NK-92 (cell line): ENCODE measurements around the gene CCDC54.

Experiments
- DNase-seq: peaks from one replicate; lab custom pipeline; 2025; ENCODE audit not compliant: unreplicated experiment; lab: John Stamatoyannopoulos, UW

CCDC54 gene

DNA sequence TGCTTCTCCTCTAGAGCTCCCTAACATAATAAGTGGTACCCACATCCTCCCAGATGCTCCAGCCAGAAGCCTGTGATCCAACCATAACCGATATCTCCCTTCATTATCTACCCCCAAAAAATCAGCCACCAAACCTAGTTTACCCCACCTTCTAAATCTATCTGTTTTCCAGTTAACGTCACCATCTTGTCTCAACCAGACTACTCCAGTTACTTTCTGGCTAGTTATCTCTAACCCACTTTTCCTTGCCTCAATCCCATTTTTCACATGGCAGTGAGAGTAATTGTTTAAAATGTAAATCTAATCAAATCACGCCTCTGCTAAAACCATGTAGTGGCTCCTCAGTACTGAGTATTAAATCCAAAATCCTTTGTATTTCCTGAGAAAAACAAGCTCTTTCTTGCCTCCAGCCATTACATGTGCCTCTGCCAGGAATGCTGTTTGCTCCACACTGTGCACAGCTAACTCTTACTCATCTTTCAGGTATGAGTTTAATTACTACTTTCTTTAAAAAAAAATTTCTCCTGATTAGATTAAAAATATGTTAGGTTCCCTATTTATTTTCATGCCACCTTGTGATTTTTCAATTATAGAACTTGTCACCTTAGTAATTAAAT is 15.4 kb downstream of the CCDC54 start:
- no peak for DNase-seq

DNA sequence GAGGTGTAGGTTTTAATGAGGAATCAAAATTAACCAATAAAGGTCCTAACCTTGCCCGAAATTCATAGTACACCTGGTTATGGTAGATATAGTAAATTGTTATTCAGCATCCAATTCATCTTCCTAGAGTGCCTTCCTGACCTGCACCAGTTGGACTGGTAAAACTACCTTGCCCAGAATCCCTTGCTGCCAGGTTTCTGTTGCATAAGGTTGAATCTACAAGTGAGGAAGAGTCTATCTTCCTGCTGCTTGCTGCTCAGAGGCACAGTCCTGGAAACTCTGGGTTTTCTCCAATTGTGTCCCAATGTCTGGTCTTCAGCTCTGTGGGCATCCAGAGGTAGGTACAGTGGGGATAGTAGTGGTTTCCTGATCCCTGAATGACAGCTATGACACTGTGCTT is 17.3 kb downstream of the CCDC54 start:
- DNase-seq, result no peak

DNA sequence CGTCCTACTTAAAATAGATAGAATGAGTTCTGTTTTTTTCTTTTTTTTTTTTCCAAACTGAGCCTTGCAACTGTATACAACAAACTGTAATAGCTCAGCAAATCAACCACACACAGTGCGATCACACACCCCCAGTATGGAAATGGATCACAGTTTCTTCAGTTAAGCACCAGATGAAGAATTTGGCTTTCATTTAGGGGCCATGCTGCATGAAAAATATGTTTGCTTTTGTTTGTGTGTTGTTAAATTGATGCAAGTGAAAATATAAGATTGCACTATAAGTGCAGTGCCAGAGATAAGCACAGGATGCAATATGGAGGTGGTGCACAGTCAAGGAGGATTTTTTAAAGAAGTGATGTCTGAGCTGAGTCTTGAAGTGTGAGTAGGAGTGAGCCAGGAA is 17.8 kb downstream of the CCDC54 start:
- no peak for DNase-seq

DNA sequence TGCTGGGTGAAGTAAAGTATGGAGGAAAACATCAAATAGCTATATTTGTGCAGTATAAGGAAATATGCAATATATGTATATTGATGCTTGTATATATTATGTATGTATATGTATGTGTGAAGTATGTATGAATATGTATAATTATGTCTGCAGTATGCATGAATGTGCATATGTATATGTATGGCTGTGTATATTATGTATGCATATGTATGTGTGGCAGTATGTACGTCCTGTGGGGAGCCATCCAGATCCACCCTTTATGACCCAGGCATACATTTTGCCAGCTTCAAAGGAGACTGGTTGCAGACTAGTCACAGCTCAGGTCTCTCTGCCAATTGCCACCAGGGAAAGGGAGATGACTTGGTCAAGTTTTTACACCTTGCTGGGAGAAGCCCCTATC is 24.1 kb downstream of the CCDC54 start:
- no peak for DNase-seq

DNA sequence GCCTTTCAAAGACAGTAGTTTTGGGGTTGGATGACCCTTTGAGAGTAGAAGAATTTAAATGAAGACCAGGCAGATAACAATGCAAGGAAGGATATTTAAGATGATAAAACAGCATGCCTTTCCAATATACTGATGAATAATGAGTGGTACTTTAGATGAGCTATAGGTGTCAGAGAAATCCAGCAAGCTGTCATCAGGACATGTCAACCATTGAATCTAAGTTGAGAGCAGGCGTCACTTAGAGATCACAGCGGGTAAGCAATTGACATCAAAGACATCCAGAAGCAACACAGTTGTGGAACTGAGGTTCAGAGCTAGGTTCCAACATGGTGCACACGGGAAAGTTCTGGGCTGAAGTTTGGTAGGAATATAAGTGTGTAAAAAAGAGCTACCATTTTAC is 25.0 kb downstream of the CCDC54 start:
- no peak for DNase-seq

DNA sequence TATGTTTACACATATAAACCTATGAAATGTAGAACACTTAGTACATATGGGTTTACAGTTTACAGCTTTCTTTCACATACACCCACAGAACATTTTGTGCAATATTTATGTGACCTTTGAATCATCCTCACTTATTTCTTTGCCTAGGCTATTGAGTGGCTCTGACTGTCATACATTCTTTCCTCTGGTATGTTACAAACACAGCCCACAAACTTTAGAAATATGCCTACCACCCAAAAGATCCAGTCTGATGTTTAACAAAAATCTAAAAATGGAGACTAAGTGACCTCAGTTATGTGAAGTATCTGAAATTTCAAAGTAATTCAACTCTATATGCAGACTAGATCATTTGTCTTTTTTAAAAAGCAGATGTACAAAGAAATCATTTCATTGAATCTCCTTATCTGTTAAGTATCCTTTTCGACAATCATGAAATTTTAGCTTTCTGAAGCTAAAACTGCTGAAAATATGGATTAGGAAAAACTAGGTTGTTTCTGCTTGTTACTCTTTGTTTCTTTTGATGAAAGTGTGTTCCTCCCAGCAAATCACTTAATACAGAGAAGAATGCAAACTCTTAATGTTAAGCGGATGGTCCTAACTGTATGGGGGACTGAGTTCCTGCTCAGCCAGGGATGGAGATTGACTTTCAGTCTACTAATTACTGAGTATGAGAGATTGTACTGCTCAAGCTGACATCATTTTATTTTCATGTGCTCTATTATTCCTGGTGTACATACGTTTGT is 27.7 kb downstream of the CCDC54 start:
- DNase-seq, result no peak

DNA sequence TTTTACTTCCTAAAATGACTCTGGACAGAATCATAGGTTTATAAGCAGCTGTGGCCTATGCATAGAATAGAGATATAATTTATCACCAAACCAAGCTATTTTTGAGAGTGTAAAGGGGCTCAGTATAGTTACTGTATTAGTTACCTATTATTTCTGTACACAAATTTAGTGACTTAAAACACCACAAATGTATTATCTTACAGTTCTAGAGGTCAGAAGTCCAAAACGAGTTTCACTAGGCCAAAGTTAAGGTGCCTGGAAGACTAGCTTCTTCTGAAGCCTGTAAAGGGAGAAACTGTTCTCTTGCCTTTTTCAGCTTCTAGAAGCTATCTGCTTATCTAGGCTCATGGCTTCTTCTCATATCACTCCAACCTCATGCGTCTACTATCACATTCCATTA is 30.1 kb downstream of the CCDC54 start:
- no peak for DNase-seq

DNA sequence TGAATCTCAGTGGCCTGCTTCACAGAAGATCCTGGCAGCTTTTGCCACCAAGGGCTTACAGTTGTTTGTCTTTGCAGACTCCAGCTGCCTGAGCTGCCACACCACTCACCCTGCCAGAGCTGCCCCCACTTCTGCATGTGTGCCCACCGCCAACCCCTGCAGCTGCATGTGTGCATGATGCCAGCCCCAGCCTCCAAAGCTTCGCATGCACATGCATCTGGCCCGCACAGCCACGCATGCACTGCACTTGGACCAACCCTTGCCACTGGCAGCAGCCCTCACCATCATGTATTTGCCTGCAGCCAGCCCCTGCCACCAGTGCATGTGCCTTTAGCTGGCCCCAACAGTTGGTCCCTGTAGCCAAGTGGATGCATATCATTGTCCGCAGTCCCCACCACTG is 31.3 kb downstream of the CCDC54 start:
- DNase-seq, result no peak

DNA sequence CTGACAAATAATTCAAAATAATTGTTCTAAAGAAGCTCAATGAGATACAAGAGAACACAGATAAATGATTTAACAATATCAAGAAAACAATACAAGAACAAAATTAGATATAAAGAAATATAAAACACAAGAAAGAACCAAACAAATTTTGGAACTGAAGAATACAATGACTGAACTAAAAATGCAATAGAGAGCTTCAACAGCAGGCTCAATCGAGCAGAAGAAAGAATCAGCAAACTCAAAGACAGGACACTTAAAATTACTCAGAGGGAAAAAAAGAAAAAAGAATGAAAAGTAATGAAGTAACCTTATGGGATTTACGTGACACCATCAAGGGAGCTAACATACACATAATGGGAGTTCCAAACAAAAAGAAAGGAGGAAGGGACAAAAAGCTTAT is 32.1 kb downstream of the CCDC54 start:
- no peak for DNase-seq

DNA sequence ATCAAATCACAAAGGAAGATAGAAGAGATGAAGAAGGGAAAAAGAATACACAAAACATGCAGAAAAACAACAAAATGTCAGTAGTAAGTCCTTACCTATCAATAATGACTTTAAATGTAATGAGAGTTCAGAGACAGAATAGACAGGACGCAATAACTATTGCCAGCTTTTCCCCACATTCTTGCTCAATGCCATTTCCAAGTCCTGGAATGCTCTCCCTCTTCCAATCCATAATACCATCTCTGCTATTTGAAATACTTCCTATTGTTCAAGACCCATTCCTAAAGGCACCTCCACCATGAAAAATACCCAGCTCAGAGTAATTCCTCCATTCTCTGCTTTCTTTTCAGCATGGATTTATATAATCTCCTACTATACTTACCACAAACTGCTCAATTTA is 33.4 kb downstream of the CCDC54 start:
- DNase-seq, result no peak

DNA sequence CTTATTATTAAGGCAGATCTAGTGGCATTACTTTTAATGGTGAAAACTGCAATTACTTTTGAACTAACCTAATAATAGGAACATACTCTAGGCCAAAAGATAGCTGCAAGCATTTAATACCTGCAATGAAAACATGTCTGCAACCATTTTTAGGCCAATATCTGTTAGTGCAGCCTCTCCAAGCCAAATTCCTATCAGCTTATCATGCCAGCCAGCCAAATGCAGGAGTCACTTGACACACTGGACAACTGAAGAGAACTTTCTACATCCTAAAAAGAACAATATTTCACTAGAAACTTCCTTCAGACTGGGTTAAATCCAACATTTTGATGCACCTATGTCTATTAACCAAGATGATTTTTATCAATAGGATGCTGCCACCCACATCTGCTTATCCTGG is 33.8 kb downstream of the CCDC54 start:
- no peak for DNase-seq

DNA sequence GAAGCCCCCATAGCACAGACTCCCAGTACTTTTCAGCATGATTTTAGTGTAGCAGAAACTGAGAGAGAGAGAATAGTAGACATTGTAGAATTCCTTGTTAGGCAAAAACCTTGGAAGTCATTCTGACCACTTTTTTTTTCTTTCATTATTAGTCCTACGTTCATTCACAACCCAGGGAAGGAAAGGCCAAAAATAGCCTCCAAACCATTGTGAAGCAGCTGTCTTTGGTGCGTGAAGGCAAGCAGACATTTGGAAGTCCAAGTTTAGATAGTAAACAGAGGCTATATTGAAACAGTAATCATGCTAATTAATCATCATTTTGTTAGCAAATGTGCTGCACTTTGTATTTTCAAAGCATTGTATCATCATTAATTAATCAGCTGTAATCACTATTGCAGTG is 34.5 kb downstream of the CCDC54 start:
- DNase-seq, result no peak

DNA sequence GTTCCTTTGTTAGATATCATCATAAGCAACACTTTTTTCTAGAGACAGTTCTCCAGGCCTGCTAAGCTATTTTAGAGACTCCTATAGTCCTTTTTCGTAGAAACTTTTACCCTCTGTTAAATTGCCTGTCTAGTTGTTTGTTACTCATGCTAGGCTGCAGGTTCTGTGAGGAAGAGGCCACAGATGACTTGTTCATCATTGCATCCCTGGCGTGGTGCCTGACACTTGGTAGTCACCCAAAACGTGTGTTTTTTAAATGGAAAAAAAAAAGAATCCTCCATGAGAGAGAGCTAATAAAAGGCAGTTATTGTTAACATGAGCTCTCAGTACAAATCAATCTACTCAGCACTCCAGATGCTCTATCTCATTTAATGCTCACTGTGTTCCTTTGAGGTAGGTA is 35.1 kb downstream of the CCDC54 start:
- DNase-seq, result no peak

DNA sequence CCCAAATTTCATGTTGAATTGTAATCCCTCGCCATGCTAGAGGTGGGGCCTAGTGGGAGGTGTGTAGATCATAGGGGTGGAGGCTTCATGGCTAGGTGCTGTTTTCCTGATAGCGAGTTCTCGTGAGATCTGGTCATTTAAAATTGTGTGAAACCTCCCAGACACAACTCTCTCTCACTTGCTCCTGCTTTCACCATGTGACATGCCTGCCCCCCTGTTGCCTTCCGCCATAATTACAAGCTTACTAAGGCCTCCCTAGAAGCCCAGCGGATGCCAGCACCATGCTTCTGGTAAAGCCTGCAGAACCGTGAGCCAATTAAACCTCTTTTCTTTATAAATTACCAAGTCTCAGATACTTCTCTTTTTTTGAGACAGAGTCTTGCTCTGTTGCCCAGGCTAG is 36.0 kb downstream of the CCDC54 start:
- DNase-seq, result no peak

DNA sequence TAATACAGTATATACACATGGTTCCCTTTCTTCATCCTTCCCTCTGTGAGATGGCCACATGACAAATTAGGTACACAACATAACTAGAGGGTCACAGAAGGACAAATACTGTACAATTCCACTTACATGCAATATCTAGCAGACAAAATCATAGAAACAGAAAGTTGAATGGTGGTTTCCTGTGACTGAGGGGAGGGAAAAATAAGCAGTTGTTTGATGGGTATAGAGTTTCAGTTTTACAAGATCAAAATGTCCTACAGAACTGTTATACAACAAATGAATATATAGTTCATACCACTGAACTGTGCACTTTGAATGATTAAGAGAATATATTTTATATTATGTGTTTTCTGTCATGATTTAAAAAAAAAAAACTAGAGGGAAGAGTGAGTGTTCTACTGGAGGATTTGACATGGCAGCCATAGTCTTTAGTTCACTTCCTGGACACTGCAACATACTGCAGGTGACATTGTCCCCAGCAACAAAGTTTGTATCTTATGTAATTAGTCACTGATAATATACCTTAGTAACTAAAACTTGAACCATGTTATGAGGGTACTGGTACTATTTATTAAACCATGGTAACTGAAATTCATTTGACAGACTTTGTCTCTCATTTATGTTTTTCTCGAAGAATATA is 37.2 kb downstream of the CCDC54 start:
- DNase-seq, result no peak

DNA sequence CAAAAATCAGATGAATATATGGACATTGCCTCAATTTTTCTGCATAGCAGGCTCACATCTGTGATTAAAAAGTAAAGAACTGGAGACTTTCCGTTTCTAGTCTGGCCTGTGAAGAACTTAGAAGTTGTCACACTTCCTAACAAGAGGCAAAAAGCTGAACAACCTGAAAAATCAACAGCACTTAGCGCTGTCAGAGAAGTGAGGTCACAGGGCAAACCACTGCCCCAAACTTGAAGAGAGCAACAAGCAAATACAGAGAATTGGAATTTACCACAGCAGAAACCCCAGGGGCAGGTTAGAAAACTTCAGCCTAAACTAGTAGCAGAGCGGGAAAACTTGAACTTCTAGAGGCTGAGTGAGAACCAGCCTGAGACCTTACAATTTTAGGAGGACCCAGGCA is 38.9 kb downstream of the CCDC54 start:
- no peak for DNase-seq

DNA sequence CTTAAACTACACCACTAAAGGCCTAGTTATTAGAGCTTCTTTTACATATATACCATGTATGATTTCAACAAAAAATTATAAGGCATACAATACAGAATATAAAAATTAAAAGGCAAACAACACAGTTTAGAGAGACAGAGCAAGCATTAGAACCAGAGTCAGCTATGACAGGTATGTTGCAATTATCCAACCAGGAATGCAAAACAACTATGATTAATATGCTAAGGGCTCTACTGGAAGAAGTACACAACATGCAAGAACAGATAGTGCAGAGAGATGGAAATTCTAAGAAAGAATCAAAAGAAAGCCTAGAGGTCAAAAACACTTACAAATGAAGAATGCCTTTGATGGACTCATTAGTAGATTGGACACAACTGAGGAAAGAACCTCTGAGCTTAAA is 39.6 kb downstream of the CCDC54 start:
- no peak for DNase-seq

DNA sequence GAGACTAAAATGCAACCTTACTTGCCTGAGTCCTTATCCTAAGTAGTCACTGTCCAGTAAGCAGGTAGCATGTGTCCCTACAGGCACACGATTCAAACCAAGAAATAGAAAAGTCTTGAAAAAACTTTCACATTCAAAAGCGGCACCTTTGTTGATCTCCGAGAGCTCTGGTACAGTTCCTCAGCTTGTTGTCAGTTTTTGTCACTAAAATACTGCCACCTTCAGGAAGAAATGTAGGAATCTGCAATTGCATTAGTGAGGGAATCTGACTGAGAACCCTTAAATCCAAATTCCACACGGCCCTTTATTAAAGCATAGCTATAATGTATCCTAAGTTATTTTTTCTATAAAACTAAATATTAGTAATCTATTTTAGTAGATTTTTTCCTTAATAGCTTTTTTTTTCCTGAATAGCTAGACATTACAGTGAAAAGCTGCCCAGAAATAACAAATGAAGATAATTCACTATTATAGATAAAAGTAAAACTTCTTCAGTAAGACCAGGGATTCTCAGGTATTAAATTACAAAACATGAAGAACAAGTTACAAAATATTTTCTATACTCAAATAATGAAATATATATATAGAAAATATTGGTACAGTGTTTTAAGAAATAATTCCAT is 44.0 kb downstream of the CCDC54 start:
- DNase-seq, result no peak

DNA sequence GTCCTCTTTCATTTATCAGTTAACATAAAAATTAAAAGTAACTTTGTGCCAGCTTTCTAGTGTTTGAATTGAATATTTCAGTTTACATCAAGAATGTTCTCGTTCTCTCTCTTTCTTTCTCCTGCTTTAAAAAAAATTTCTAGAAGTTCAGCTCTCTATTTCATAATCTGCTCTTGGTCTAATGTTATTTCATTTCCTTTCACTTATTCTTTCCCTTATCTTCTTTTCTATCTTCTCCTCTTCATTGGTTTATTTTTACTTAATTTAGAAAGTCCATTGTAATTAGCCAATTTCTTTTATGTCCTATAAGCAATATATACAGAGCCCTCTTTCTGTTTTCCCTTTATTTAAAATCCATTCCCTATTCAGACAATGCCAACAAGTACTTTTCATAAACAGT is 44.6 kb downstream of the CCDC54 start:
- DNase-seq, result no peak

DNA sequence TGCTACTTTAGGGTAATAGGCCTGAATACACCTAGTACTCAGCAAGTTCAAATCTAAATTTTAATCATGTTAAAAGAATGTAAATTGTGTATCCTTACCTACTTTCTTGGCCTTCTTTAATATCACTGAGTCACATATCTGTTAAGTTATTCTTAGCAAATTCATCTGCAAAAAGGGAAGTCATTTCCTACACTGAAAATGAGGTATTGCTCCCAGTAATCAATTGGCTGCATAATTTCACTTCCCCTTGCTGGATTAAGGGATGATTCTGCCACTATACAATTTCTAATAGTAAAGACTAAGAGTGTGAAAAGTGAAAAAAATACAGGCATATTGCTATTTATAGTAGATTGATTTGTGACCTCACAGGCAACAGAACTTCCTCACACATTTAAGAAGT is 47.8 kb downstream of the CCDC54 start:
- no peak for DNase-seq

DNA sequence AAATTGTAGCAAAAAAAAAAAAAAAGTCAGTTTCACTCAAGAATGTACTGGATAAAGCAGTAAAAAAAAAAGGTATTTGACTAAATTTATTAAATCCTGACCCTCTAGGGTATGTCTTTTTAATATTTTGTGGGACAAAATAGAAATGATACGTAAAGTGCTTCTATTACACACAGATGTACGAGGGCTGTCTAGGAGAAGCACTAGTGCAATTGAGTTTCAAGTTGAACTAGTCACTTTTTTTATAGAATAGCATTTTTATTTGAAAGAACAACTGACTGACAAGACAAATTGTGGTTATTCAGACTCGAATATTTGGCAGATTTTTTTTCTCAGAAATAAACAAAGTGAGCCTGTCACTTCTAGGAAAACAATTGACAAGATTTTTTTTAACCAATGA is 49.0 kb downstream of the CCDC54 start:
- DNase-seq, result no peak
